NB4 (cell line): ENCODE data around the gene ZNF423.
A peak's percentile ranks its signal among the peaks of the same experiment; 100 is the strongest.

Experiments used
- DNase-seq: peaks from one replicate; pipeline ENCODE4 v3.0.0; 2010; ENCODE audit warnings: low read depth
- H3K4me3 ChIP-seq: one replicate; pipeline ENCODE4 v1.5.1; 2011; ENCODE audit warnings: mild to moderate bottlenecking, low read depth, low read length, moderate library complexity
- MAX ChIP-seq: IDR thresholded peaks from 2 replicates; pipeline ENCODE4 v1.6.1; 2011; ENCODE audit warnings: low read depth, low read length
- MYC ChIP-seq: IDR thresholded peaks from 2 replicates; pipeline ENCODE4 v1.6.1; 2011; ENCODE audit warnings: low read depth, low read length
- POLR2A ChIP-seq: IDR thresholded peaks from 2 replicates; pipeline ENCODE4 v1.6.1; 2011; ENCODE audit warnings: mild to moderate bottlenecking; ENCODE audit not compliant: insufficient read length; ENCODE audit errors: extremely low read depth
- TF ChIP-seq, protein P1 (sequence below): IDR thresholded peaks from one replicate; pipeline ENCODE4 v1.5.1; 2012; ENCODE audit warnings: low read depth, low read length

The ZNF423 gene

GRCh38 chr16:49899991-49900695 is 44.2 kb upstream of the ZNF423 start:
- DNase-seq, result no peak
- no peak overlapping the region for H3K4me3 ChIP-seq
- TF ChIP-seq, protein P1, sequence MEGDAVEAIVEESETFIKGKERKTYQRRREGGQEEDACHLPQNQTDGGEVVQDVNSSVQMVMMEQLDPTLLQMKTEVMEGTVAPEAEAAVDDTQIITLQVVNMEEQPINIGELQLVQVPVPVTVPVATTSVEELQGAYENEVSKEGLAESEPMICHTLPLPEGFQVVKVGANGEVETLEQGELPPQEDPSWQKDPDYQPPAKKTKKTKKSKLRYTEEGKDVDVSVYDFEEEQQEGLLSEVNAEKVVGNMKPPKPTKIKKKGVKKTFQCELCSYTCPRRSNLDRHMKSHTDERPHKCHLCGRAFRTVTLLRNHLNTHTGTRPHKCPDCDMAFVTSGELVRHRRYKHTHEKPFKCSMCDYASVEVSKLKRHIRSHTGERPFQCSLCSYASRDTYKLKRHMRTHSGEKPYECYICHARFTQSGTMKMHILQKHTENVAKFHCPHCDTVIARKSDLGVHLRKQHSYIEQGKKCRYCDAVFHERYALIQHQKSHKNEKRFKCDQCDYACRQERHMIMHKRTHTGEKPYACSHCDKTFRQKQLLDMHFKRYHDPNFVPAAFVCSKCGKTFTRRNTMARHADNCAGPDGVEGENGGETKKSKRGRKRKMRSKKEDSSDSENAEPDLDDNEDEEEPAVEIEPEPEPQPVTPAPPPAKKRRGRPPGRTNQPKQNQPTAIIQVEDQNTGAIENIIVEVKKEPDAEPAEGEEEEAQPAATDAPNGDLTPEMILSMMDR, result no peak
- TF ChIP-seq POLR2A (no peak), MYC (no peak), MAX (no peak)

DNA sequence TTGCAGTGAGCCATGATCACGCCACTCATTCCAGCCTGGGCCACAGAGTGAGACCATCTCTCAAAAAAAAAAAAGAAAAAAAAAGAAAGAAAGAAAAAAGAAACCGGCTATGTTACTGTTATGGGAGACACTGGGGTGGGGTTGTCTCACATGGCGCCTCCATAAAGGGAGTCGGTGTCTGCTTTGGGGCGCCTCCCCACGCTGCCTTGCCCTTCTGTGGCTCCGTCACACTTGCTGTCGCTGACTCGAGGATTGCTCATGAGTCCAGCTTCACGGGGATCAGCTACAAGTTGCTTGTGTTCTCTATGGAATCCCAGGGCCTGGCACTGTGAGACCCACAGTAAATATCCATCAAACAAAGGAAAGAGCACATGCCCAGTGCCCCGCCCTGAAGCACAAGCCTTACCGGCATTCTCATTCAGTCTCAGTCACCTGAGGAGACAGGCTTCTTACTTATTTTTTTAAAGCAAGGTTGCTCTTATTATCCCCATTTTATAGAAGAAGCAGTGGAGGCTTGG is 40.6 kb upstream of the ZNF423 start:
- no peak for TF ChIP-seq MAX
- TF ChIP-seq, protein P1, result no peak
- TF ChIP-seq POLR2A, result no peak
- no peak for TF ChIP-seq MYC
- no peak overlapping the region for H3K4me3 ChIP-seq
- no peak for DNase-seq

GRCh38 chr16:49890876-49891275 is 35.0 kb upstream of the ZNF423 start:
- peak; percentile 69 for DNase-seq
- no peak for TF ChIP-seq MYC
- TF ChIP-seq MAX, result 0 out of 2 replicates have a peak, but pooled peaks have one; percentile 36
- no peak for TF ChIP-seq POLR2A
- TF ChIP-seq, protein P1, result peak; percentile 66
- H3K4me3 ChIP-seq, result no peak overlapping the region

DNA sequence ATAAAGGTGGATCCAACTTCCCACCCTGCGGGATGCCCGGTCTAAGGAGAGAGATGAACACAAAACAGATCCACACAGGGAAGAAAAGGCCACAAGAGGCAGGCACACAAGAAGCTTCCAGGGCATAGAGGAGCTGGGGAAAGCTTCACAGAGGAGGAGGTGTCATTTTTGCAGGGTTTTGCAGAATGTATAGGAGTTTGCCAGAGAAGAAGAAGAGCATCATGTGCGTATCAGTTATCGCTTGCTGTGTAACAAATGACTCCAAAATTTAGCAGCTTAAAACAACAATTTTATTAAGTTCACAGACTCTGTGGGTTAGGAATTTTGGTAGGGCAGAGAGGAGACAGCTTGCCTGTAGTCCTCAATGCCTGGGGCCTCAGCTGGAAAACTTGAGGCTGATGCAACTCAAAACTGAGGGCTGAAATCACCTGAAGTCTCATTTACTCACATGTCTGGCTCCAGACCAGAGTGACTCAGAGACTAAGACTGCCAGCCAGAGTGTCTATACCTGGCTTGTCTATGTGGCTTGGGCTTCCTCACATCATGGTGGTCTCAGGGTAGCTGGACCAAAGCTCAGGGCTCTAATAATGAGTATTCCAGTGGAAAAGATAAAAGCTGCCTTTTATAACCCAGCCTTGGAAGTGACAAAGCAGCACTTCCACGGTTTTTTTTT is 33.9 kb upstream of the ZNF423 start:
- TF ChIP-seq MAX (no peak), POLR2A (no peak), MYC (no peak)
- TF ChIP-seq, protein P1, result no peak
- no peak for DNase-seq

GRCh38 chr16:49886554-49887094 is 30.7 kb upstream of the ZNF423 start:
- TF ChIP-seq POLR2A, result no peak
- no peak for DNase-seq
- H3K4me3 ChIP-seq, result no peak overlapping the region

More for the DNA sequence above, 33.9 kb upstream of the ZNF423 start:
- no peak overlapping the region for H3K4me3 ChIP-seq
